Measurements from ENCODE around the gene OR2B6.

GRCh38 chr6:27931209-27931608 lies 25.8 kb upstream of the OR2B6 start:
- no peak for TF ChIP-seq TP53 (CRISPR knock-in tag; IDR thresholded peaks at IDR 0.05)
- no peak for TF ChIP-seq ZNF302 (CRISPR knock-in tag; IDR thresholded peaks at IDR 0.05)
- no peak for TF ChIP-seq CTCF (IDR thresholded peaks at IDR 0.05)
- TF ChIP-seq MYC (IDR thresholded peaks at IDR 0.05; ENCODE audit: borderline replicate concordance, low read length): no peak
- TF ChIP-seq HDAC2 (IDR thresholded peaks at IDR 0.05): no peak
- no peak for TF ChIP-seq JUNB (IDR thresholded peaks at IDR 0.05)
- no peak for TF ChIP-seq CEBPB (IDR thresholded peaks at IDR 0.05)
- no peak for TF ChIP-seq POLR2A (IDR thresholded peaks at IDR 0.05; ENCODE audit: low read length)
- no peak for TF ChIP-seq EP300 (IDR thresholded peaks at IDR 0.05)
- TF ChIP-seq MAX (IDR thresholded peaks at IDR 0.05): no peak
- no peak for TF ChIP-seq REST (IDR thresholded peaks at IDR 0.05)
- no peak for TF ChIP-seq CHD2 (IDR thresholded peaks at IDR 0.05; ENCODE audit: low read length, partially characterized antibody)
- no peak for TF ChIP-seq EHMT2 (IDR thresholded peaks at IDR 0.05; ENCODE audit: low read depth)

All from A549 (cell line).